Uterus (tissue), 2 donors: ENCODE data around the gene FAM156B.
"Not testable (repeated sequence)": the region's sequence is repeated elsewhere in the genome, so short reads cannot be mapped to it uniquely, and the experiment has no call there.

Source experiments
- CTCF ChIP-seq, 4 experiments: fragments of 200-600 bp in 2 of 4; fragments of 450-650 bp in 2 of 4; sonication (generic) in 2 of 4; IDR thresholded peaks; one replicate each; pipeline ENCODE4 v1.5.1; 2016 to 2019; ENCODE audit warnings: antibody characterized with exemption in 4 of 4, mild to moderate bottlenecking in 2 of 4, moderate library complexity in 1 of 4
- POLR2A ChIP-seq, 2 donors: fragments of 450-650 bp; IDR thresholded peaks; one replicate each; pipeline ENCODE4 v1.6.1; 2016; ENCODE audit warnings: antibody characterized with exemption in 2 of 2, mild to moderate bottlenecking in 1 of 2, moderate library complexity in 1 of 2

GRCh38 chrX:52905531-52905930 is 8.4 kb downstream of the FAM156B start:
- not testable (repeated sequence) for TF ChIP-seq CTCF, POLR2A (IDR thresholded peaks at IDR 0.05)
